Measurements from ENCODE around the gene ZNF331.

ZNF331 gene

DNA sequence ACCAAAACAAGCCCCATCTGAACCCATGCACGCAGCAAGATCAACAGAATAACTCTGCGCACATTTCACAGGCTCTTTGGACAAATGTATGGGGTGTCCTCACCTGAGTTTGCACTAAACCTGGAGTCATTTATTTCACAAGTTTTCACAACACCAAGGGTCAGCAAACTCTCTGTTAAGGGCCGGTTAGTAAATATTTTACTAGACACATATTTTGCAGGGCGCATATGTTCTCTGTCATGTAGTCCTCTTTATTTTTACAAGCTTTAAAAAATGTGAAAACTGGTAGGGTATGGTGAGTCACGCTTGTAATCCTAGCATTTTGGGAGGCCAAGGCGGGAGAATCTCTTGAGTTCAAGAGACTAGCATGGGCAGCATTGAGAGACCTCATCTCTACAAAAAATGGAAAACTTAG, 48.3 kb downstream of the ZNF331 start:
- Histone ChIP-seq H3K4me3 (ENCODE audit: low read depth, low read length, poor library complexity, severe bottlenecking) (no peak overlapping the region), H3K4me2 (ENCODE audit: low read length) (no peak overlapping the region), H3K27ac (ENCODE audit: low read depth, low read length, poor library complexity, severe bottlenecking) (no peak overlapping the region), H3K79me2 (ENCODE audit: insufficient read depth, low read length) (no peaks in the 10 kb centered on the region), H3K27me3 (ENCODE audit: insufficient read depth, low read length) (no peaks in the 10 kb centered on the region), H3K36me3 (ENCODE audit: insufficient read depth, low read length) (no peaks in the 10 kb centered on the region), H2AFZ (ENCODE audit: low read length) (no peak overlapping the region), H3K9me2 (ENCODE audit: low read depth, low read length) (no peaks in the 10 kb centered on the region), H3K9ac (ENCODE audit: low read length) (no peak overlapping the region), H3F3A (ENCODE audit: insufficient read depth, low read length) (no peaks in the 10 kb centered on the region), H4K20me1 (ENCODE audit: insufficient read depth, low read length) (no peaks in the 10 kb centered on the region), H3K9me3 (ENCODE audit: low read length) (no peaks in the 10 kb centered on the region), H3K4me1 (ENCODE audit: insufficient read depth, low read length, severe bottlenecking) (no peaks in the 10 kb centered on the region)
- TF ChIP-seq EZH2 (IDR thresholded peaks at IDR 0.05; ENCODE audit: borderline replicate concordance, low read length) = no peak
- TF ChIP-seq, protein P1, sequence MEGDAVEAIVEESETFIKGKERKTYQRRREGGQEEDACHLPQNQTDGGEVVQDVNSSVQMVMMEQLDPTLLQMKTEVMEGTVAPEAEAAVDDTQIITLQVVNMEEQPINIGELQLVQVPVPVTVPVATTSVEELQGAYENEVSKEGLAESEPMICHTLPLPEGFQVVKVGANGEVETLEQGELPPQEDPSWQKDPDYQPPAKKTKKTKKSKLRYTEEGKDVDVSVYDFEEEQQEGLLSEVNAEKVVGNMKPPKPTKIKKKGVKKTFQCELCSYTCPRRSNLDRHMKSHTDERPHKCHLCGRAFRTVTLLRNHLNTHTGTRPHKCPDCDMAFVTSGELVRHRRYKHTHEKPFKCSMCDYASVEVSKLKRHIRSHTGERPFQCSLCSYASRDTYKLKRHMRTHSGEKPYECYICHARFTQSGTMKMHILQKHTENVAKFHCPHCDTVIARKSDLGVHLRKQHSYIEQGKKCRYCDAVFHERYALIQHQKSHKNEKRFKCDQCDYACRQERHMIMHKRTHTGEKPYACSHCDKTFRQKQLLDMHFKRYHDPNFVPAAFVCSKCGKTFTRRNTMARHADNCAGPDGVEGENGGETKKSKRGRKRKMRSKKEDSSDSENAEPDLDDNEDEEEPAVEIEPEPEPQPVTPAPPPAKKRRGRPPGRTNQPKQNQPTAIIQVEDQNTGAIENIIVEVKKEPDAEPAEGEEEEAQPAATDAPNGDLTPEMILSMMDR (IDR thresholded peaks at IDR 0.05; ENCODE audit: low read length) = no peak

DNA sequence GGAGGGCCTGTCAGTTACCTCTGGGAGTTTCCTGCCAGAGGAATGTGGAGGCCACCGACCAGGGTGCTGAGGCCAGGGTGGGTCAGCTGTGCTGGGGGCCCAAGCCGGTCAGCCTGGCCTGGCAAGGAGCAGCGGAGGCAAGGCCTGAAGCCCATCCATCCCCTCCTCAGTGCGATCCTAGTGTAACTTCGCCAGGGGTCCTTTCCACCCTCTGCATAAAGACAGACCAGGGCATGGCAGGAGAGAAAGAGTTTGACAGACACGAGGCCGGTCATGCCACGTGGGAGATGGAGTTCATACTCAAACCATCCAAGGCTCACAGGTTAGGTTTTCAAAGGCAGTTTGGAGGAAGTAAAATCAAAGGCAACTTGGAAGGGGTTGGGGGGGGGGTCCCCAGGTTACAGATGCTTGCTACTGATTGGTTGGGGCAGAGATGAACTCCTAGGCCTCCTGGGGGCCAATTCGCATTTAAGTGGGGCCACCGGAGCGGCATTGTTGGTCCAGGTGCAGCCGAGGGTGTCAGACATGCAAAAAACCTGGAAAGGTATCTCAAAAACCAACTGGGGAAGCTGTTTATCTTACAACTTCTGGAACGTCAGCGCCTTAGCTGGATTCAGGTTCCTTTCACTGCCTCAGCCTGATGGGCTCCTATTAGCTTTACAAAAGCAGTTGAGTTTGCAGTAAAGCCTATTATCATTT, 57.0 kb downstream of the ZNF331 start:
- H3K27me3 ChIP-seq (ENCODE audit: insufficient read depth, low read length) = no peaks in the 10 kb centered on the region
- no peaks in the 10 kb centered on the region for H3F3A ChIP-seq (ENCODE audit: insufficient read depth, low read length)
- H4K20me1 ChIP-seq (ENCODE audit: insufficient read depth, low read length) = no peaks in the 10 kb centered on the region
- no peaks in the 10 kb centered on the region for H3K9me3 ChIP-seq (ENCODE audit: low read length)
- no peak overlapping the region for H3K4me3 ChIP-seq (ENCODE audit: low read depth, low read length, poor library complexity, severe bottlenecking)
- no peak overlapping the region for H3K9ac ChIP-seq (ENCODE audit: low read length)
- H3K4me2 ChIP-seq (ENCODE audit: low read length) = no peak overlapping the region
- no peaks in the 10 kb centered on the region for H3K36me3 ChIP-seq (ENCODE audit: insufficient read depth, low read length)
- no peaks in the 10 kb centered on the region for H3K4me1 ChIP-seq (ENCODE audit: insufficient read depth, low read length, severe bottlenecking)
- TF ChIP-seq, protein P1 (IDR thresholded peaks at IDR 0.05; ENCODE audit: low read length) = no peak
- TF ChIP-seq EZH2 (IDR thresholded peaks at IDR 0.05; ENCODE audit: borderline replicate concordance, low read length) = no peak
- no peak overlapping the region for H2AFZ ChIP-seq (ENCODE audit: low read length)
- H3K9me2 ChIP-seq (ENCODE audit: low read depth, low read length) = no peaks in the 10 kb centered on the region
- H3K27ac ChIP-seq (ENCODE audit: low read depth, low read length, poor library complexity, severe bottlenecking) = no peak overlapping the region
- no peaks in the 10 kb centered on the region for H3K79me2 ChIP-seq (ENCODE audit: insufficient read depth, low read length)

DNA sequence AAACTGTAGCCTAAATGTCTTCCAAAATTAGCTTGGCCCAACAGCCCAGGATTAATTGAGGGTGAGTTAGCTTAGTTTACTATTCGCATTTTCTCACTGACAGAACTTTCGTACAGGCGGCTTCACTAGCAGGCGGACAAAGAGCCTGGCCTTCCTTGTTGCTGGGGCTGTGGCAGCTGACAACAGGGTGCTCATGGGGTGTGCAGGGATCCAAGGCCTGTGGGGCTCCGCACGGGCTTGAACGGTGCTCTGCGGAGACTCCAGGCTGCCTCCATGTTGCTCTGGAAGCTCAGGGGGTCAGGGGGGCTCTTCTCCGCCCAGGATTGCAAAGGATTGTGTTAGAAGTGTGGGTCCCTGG, 57.5 kb downstream of the ZNF331 start:
- H3K9me3 ChIP-seq (ENCODE audit: low read length) = no peaks in the 10 kb centered on the region
- no peaks in the 10 kb centered on the region for H4K20me1 ChIP-seq (ENCODE audit: insufficient read depth, low read length)
- TF ChIP-seq, protein P1 (IDR thresholded peaks at IDR 0.05; ENCODE audit: low read length) = no peak
- no peak for TF ChIP-seq EZH2 (IDR thresholded peaks at IDR 0.05; ENCODE audit: borderline replicate concordance, low read length)
- H3K4me3 ChIP-seq (ENCODE audit: low read depth, low read length, poor library complexity, severe bottlenecking) = no peak overlapping the region
- no peak overlapping the region for H3K4me2 ChIP-seq (ENCODE audit: low read length)
- no peaks in the 10 kb centered on the region for H3K4me1 ChIP-seq (ENCODE audit: insufficient read depth, low read length, severe bottlenecking)
- H3K27me3 ChIP-seq (ENCODE audit: insufficient read depth, low read length) = no peaks in the 10 kb centered on the region
- no peaks in the 10 kb centered on the region for H3F3A ChIP-seq (ENCODE audit: insufficient read depth, low read length)
- no peaks in the 10 kb centered on the region for H3K79me2 ChIP-seq (ENCODE audit: insufficient read depth, low read length)
- H3K9ac ChIP-seq (ENCODE audit: low read length) = no peak overlapping the region
- no peak overlapping the region for H3K27ac ChIP-seq (ENCODE audit: low read depth, low read length, poor library complexity, severe bottlenecking)
- no peak overlapping the region for H2AFZ ChIP-seq (ENCODE audit: low read length)
- H3K36me3 ChIP-seq (ENCODE audit: insufficient read depth, low read length) = no peaks in the 10 kb centered on the region
- no peaks in the 10 kb centered on the region for H3K9me2 ChIP-seq (ENCODE audit: low read depth, low read length)
